ENCODE data around the gene MYADML2. TPM values are rescaled to one million over a fixed set of nuclear protein-coding genes. Genes with fewer than 3 reads are reported as not detected.
A peak's percentile ranks its signal among the peaks of the same experiment; 100 is the strongest.

Gene MYADML2
- total and polyA plus RNA-seq, 11 donors = 0.19 to 11.2 (median 3.9) TPM

- Histone ChIP-seq H3K36me3 (peaks cover 0 to 30% (median 21%) of the 10 kb centered on the region in 9 donors), H3K27ac (peak overlapping the region in 7 of 12 donors; percentile 6 to 86 (median 33)), H3K4me1 (peaks cover 21 to 79% (median 49%) of the 10 kb centered on the region in 12 donors), H3K4me3 (peak overlapping the region in 4 of 12 donors; percentile 3 to 49 (median 12)), H3K9me3 (no peaks in the 10 kb centered on the region), H3K27me3 (peaks cover 0 to 11% (median 0%) of the 10 kb centered on the region in 9 donors)
- ATAC-seq (no peak), DNase-seq (no peak)
- intact Hi-C loops (cut with DNase I) = loop anchor here in 2 of 10 donors (5.0 kb wide), 2 partner anchors 43 to 53 kb away; partner anchors contain the start of gene ARHGDIA (in 1 of the 2)
- no peak for TF ChIP-seq POLR2A (IDR thresholded peaks at IDR 0.05)
- TF ChIP-seq CTCF (IDR thresholded peaks at IDR 0.05) = no peak
- WGBS, 4 donors = 52 to 65% (median 62%) methylated on average over 18 to 21 of the region's 21 CpGs
These were observed 22.2 kb downstream of the MYADML2 start for GRCh38 chr17:81924557-81925532.

- peak overlapping the region in 10 of 12 donors; percentile 8 to 49 (median 30) for H3K4me3 ChIP-seq
- DNase-seq (peak; percentile 67 to 86 (median 72)), ATAC-seq (peak in 3 of 4 donors; percentile 12 to 51 (median 50))
- TF ChIP-seq POLR2A (IDR thresholded peaks at IDR 0.05) (no peak), CTCF (IDR thresholded peaks at IDR 0.05) (no peak)
- peak overlapping the region in 10 of 12 donors; percentile 19 to 86 (median 50) for H3K27ac ChIP-seq
- intact Hi-C loops (cut with DNase I) = loop anchor here in 1 of 10 donors (5.0 kb wide), 1 partner anchor 41 kb away; no protein-coding TSS in a partner anchor
- 24 to 35% (median 26%) methylated on average over 17 to 32 of the region's 32 CpGs for WGBS, 4 donors
- peaks cover 21 to 87% (median 48%) of the 10 kb centered on the region in 12 donors for H3K4me1 ChIP-seq
- no peaks in the 10 kb centered on the region for H3K9me3 ChIP-seq
- H3K36me3 ChIP-seq = peaks cover 0 to 39% (median 29%) of the 10 kb centered on the region in 9 donors
- peaks cover 0 to 6% (median 0%) of the 10 kb centered on the region in 9 donors for H3K27me3 ChIP-seq
These were observed 23.5 kb downstream of the MYADML2 start for GRCh38 chr17:81923302-81924260.

GRCh38 chr17:81922566-81923301 lies 24.3 kb downstream of the MYADML2 start:
- peaks cover 0 to 39% (median 29%) of the 10 kb centered on the region in 9 donors for H3K36me3 ChIP-seq
- no peak for TF ChIP-seq POLR2A (IDR thresholded peaks at IDR 0.05)
- TF ChIP-seq CTCF (IDR thresholded peaks at IDR 0.05) = no peak
- H3K27ac ChIP-seq = peak overlapping the region in 8 of 12 donors; percentile 31 to 86 (median 50)
- H3K4me3 ChIP-seq = peak overlapping the region in 10 of 12 donors; percentile 8 to 49 (median 30)
- intact Hi-C loops (cut with DNase I) = loop anchor here in 1 of 10 donors (5.0 kb wide), 1 partner anchor 40 kb away; no protein-coding TSS in a partner anchor
- DNase-seq (no peak), ATAC-seq (no peak)
- H3K27me3 ChIP-seq = no peaks in the 10 kb centered on the region
- WGBS, 4 donors = 86 to 96% (median 89%) methylated on average over 47 to 58 of the region's 58 CpGs
- no peaks in the 10 kb centered on the region for H3K9me3 ChIP-seq
- H3K4me1 ChIP-seq = peaks cover 19 to 84% (median 45%) of the 10 kb centered on the region in 12 donors
